Activated CD4-positive, CD25-positive, alpha-beta regulatory T cell treated with anti-CD3 and anti-CD28 coated beads, Interleukin-2, amount 50 U/mL, for 16 hours (primary cell): ENCODE results near the gene PNPLA3.

ENCODE experiments used
- DNase-seq: peaks from one replicate; pipeline ENCODE4 v3.0.0-alpha.2; 2020; ENCODE audit warnings: low read depth, low spot score

The PNPLA3 gene

GRCh38 chr22:43993072-43993760 is 69.6 kb downstream of the PNPLA3 start:
- no peak for DNase-seq

- no peak for DNase-seq
Observed at GRCh38 chr22:43994006-43994405, 70.4 kb downstream of the PNPLA3 start.

GRCh38 chr22:43994416-43994815 is 70.8 kb downstream of the PNPLA3 start:
- no peak for DNase-seq

DNA sequence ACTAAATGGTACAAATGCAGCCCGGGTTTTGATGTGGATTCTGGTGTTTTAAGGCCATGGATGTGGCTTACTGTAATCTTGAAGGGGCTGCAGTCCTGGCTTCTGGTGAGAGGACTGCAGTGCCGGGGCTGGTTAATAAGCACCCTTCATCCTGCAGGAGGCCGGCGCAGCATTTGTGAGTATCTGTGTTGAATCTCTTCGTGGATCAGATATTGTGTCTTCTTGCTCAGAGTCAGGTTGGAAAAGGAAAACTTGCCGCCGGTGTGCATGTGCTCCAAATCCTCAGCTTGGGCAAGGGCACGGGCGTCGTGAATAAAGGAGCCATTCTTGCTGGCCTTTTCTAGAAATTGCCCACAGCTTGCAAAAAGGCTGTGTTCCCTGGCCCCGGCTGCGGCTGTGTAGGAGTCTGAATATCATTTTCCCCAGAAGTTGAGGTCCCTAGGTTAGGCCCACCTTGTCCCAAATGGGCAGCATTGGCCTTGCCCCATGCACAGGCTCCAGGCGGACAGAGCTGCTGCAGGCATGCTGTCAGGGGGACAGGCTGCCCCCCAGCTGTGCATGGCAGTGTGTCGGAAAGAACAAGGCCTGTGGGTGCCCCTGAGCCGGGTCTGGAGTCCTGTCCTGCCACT is 71.6 kb downstream of the PNPLA3 start:
- DNase-seq: no peak

- DNase-seq: no peak
Observed at GRCh38 chr22:43995798-43996169, 72.2 kb downstream of the PNPLA3 start.

- peak; percentile 34 for DNase-seq
Observed at GRCh38 chr22:43996170-43996980, 72.8 kb downstream of the PNPLA3 start.

GRCh38 chr22:43996981-43997265 is 73.3 kb downstream of the PNPLA3 start:
- no peak for DNase-seq
